Stimulated activated CD4-positive, alpha-beta T cell treated with anti-CD3 and anti-CD28 coated beads, TNF-alpha, amount 100 ng/mL, for 1 hour (primary cell): ENCODE results near the gene PODNL1.
"Not testable (repeated sequence)": the region's sequence is repeated elsewhere in the genome, so short reads cannot be mapped to it uniquely, and the experiment has no call there.

Experiments used
- DNase-seq, 3 donors: peaks; one replicate each; pipeline ENCODE4 v3.0.0-alpha.2; 2020; ENCODE audit warnings: low read depth in 3 of 3, low spot score in 1 of 3

Gene PODNL1

GRCh38 chr19:13973479-13973878, 35.3 kb upstream of the PODNL1 start:
- DNase-seq: not testable (repeated sequence)

DNA sequence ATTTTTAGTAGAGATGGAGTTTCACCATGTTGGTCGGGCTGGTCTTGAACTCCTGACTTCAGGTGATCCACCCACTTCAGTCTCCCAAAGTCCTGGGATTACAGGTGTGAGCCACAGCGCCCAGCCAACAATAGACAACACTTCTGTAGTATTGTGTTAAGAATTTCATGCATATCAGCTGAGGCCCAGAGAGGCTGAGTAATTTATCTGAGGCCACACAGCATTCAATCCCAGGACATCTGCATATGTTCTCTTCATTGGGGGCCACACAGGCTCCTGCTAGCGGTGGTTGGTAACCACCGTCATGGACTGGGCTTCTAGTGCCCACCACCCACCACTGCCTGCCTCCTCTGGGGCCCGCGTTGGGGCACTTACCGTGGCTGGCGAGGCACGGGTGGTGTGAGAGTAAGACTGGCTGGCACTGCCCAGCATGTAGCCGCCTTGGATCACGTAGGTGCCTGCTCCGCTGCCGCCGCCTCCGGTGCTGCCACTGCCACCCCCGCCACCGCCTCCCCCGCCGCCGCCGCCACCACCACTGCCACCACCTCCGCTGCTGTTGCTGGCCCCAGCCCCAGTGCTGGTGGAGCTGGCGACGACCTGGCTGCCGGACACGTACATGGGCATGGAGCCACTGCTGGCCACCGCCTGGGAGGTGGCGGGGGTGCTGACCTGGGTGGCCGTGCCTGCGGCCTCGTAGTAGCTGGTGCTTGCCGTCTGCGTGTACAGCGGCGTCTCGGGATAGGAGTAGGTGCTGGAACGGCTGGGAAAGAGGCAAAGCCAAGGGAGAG, 34.3 kb upstream of the PODNL1 start:
- no peak for DNase-seq

DNA sequence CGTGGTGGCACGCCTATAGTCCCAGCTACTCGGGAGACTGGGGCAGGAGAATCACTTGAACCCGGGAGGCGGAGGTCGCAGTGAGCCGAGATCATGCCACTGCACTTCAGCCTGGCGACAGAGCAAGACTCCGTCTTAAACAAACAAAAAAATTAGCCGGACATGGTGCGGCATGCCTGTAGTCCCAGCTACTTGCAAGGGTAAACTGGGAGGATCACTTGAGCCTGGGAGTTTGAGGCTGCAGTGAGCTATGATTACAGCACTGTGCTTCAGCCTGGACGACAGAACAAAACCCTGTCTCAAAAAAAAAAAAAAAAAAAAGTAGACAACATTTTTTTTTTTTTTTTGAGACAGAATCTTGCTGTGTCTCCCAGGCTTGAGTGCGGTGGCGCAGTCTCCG, 33.7 kb upstream of the PODNL1 start:
- DNase-seq: not testable (repeated sequence)

DNA sequence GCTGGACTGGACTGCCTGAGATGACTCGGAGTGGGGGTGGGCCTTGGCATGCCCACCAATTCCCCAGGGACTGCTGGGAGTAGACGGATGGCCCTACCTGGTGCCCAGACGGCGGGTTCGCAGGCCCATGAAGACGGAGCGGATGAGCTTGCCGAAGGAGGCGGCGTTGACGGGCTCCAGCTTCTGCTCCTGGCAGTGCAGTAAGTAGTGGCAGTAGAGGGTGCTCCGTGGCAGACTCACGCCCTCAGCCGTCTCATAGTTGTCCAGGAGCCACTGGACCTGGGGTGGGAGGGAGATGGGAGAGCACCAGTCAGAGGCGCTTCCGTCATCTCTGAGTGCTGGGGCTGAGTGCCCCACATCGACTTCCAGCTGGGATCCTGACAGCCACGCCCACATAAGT, 31.7 kb upstream of the PODNL1 start:
- no peak for DNase-seq

DNA sequence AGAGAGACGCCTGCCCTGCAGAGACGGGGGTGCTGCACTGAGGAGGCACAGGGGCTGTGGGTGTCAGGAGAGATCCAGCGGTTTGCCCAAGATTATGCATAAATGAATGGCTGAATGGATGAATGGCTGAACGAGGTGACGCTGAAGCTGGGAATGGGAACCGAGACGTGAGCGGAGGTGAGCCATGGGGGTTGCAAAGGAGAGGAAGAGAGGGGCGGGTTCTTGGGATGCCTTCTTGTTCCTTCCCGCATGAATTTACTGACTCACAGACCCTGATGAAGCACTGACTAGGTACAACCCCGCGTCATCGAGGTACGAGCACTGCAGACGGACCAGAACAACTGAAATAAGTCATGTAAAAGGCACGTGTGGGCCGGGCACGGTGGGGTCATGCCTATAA, 30.8 kb upstream of the PODNL1 start:
- no peak for DNase-seq

DNA sequence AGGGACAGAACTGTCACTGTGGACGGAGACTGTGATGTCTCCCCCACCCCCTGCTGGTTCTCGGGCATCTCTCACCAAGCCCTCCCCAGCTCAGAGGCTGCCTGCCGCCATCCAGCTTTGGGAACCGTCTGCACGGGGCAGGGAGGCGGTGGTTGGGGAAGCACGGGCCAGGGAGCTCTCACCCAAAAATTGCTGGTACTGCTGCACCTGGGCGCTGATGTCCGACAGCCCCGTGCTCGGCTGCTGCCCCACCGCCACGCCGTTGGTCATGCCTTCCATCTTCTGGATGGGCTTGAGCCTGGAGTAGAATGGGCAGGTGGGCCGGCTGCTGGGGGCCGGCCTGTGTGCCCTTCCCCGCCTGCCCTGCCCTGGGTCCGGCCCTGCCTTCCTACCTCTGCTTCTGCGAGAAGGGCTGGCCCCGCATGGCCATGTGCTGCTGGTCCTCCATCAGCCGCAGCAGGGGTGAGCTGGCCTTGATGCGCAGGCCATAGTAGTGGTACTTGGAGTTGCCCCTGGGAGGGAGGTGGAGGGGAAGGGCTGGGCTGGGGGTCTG, 30.2 kb upstream of the PODNL1 start:
- DNase-seq: no peak

GRCh38 chr19:13967206-13967605, 29.0 kb upstream of the PODNL1 start:
- DNase-seq: not testable (repeated sequence)

DNA sequence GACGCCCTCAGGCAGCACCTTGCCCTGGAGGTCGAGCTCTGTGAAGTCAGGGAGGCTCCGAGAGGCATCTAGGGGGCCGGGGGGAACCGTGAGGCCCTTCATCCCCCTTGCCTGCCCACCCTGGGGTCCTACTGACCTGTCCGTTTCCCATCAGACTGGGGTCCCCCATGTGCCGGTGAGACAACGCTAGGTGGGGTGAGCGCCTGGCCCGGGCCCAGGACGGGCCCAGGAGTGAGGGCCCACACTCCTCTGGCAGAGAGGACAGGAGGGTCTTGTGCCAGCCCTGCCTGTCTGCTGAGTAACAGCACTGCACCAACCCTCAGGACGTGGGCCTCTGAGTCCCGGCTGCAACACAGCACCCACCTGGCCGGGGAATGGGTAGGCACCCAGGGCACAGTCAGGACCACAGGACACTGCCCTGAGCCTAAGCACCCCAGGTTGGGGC, 28.5 kb upstream of the PODNL1 start:
- DNase-seq: no peak

DNA sequence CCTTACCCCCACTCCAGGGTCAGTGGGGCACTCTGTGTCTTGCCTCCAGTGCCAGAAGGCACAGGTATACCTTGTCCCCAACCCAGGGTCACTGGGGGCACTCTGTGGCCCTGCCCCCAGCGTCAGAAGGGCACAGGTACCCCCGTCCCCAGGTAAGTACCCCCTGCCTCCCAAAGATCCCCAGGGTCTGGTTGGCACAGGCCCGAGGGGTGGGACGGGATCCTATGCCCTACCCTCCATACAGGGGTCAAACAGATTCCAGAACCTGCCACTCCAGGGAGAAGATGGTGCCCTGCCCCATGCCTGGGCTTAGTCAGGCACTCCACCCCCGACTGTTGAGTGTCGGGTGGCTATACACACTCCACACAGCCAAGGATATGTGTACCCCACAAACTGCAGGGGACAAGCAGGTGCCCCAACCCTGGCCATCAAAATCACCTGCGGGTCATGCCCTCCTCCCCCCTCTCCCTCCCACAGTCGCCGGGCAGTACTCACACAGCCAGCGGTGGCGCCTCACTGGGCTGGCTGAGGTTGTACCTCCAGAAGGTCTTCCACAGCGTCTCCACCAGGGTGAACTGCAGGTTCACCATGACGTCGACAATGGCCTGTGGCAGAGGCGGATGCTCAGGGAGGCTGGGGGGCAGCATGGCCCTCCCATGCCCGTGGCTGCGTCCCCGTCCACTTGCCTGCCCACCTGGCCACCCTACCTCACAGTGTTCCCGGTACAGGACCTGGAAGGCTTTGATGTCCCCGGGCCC, 27.9 kb upstream of the PODNL1 start:
- no peak for DNase-seq

DNA sequence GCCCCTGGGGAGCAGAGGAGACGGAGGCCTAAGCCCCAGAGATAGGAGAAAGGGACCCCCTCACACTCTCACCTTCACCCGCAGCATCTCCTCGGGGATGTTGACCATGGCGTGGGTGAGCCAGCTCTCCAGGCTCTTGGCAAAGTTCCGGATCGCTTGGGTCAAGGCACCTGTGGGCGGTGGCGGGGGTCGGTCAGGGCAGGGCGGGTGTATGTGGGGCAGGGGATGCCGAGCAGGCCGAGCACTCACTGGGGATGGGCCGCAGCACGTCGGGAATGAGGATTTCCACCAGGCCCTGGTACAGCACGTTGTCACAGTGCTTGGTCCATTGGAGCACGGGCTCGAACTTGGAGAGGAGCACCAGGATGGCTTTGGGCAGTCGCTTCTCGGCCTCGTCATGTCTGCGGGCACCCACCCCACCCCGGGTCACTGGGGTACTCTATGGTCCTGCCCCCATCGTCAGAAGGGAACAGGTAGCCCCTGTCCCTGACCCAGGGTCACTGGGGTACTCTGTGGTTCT, 27.2 kb upstream of the PODNL1 start:
- DNase-seq: no peak

DNA sequence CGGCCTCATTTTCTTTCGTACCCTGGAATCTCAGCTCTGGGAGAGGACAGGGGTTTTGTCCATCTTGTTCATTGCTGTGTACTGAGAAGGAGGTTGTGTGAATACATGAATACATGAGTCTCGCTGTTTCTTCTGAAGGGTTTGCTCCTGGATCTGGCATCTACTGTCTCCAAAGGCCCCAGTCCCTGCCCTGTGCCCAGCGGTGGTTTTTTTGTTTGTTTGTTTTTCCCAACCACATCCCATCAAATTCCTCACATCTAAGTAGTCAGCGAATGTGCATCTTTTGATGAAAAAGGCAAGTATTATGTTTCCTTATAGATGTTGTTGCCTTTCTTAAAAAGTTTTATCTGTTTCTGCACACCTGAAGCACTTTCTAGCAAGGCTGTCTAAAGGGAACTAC, 26.6 kb upstream of the PODNL1 start:
- no peak for DNase-seq

GRCh38 chr19:13963603-13964105, 25.4 kb upstream of the PODNL1 start:
- no peak for DNase-seq

- DNase-seq: no peak
Measured at GRCh38 chr19:13962699-13963602, 24.7 kb upstream of the PODNL1 start.

DNA sequence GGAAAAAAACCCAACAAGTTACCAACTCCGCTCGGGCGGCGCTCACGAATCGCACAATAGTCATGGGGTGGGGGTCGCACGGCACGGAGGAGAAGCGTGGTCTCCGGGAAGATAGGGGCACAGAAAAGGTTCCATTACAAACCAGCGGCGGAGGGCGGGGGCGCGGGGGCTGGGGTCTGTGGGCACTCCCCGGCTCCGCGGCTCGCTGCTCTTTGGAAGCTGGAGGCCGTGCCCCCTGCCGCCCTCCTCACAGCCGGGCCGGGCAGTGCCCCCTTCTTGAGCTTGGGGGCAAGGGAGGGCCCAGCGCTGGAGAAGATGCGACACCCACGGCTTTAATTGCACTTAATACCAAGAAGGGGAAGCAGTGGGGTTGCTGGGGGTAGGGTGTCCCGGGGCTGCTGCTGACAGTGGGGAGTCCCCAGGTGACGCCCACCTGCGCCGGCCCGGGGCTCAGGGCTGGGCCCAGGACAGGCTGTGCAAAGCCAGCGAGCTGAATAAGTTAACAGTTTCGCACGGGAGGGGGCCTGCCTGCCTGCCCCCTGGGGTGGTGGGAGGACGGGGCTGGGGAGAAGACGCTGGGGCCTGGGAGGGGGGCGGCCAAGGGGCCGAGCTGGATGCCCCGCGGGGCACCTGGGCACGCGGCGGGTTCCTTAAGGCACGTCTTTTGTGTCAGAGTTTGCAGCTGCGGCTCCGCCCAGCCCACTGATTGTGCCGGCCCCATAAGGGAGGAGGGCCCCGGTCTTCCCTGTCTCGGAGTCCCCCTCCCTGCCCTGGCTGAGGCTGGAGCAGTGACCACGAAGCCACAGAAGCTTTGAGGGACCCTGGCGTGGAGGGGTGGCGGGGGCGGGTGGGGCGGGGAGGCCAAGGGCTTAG, 23.8 kb upstream of the PODNL1 start:
- no peak for DNase-seq

DNA sequence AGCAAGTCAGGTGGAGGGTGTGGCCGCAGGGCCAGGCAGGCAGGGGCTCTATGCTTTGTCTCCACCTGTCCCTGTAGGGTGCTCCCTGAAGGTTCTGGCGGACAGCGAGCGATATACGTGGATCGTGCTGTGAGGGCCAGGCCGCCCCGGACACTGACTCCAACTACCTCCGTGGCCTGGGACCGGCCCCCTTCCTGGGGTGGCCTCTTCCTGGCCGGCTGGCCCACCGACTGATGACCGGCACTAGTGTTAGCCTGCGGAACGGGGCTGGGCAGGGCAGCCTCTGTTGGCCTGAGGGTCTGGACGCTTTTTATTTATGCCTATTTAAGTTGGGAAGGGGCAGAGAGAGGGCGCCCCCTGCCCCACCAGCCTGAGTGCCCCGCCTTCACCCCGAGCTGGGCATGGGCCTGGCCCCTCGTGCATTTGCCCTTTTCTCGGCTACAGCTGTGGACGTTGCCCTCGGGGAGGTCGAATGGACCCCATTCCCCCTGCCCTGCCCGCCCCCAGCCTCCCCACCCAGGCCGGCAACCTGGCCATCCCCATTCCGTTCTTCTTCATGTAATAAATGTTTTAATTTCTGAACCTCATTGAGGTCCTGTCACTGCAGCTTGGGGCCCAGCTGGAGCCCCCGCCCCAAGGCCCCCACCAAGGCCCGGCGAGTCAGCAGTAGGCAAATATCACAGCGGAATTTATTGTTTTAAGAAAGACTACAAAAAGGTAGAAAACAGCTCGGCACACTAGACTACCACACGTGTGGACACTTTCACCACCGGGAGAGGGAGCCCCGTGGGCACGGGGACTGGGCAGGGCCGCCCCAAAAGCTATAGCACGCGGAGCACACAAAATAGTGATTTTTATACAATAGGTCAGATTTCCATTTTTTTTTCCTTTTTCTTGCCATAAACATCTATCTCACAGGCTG, 22.9 kb upstream of the PODNL1 start:
- no peak for DNase-seq

GRCh38 chr19:13959962-13960862, 22.0 kb upstream of the PODNL1 start:
- no peak for DNase-seq

GRCh38 chr19:13959141-13959961, 21.1 kb upstream of the PODNL1 start:
- no peak for DNase-seq
